ENCODE data around the gene LRMDA. TPM values are rescaled to one million over a fixed set of nuclear protein-coding genes. Genes with fewer than 3 reads are reported as not detected.

Gene LRMDA
- total and polyA plus RNA-seq, 2 of the 8 experiments (the other 6 are each of a cell fraction or from before 2014, with no cell fraction given) = 0.86 to 2.8 TPM

- DNase-seq (ENCODE audit: low read depth in 1 of 2, low spot score in 2 of 2) (no peak), FAIRE-seq (no peak)
- Histone ChIP-seq H3K79me2 (ENCODE audit: control insufficient read depth in 1 of 2, insufficient read depth in 2 of 2, low read length in 2 of 2) (no peaks in the 10 kb centered on the region), H3K27me3 (replicated peaks in 1 of 4; ENCODE audit: control insufficient read depth in 3 of 4, extremely low read depth in 1 of 4, insufficient read depth in 3 of 4, low read length in 3 of 4) (no peaks in the 10 kb centered on the region; a peak in 1 of 7 replicates), H2AFZ (ENCODE audit: low read length) (no peak overlapping the region), H2BK12ac (ENCODE audit: low read depth, low read length) (no peak overlapping the region), H3K23me2 (ENCODE audit: low read depth, low read length) (no peaks in the 10 kb centered on the region), H2BK5ac (ENCODE audit: low read depth, low read length) (no peak overlapping the region), H3K27ac (ENCODE audit: low read depth, low read length) (no peak overlapping the region), H3K4ac (replicated peaks; ENCODE audit: insufficient read length, low read depth, low read length) (no peak overlapping the region), H3K4me1 (replicated peaks in 1 of 4; ENCODE audit: control insufficient read depth in 3 of 4, insufficient read depth in 4 of 4, low read length in 3 of 4) (peaks cover 0 to 7% (median 0%) of the 10 kb centered on the region in 4 experiments; a peak in 1 of 7 replicates), H3K79me1 (ENCODE audit: low read depth, low read length) (no peaks in the 10 kb centered on the region), H3K36me3 (ENCODE audit: control insufficient read depth in 2 of 4, insufficient read depth in 4 of 4, low read length in 3 of 4) (no peaks in the 10 kb centered on the region), H3K56ac (replicated peaks; ENCODE audit: insufficient read length, low read depth, low read length) (no peak overlapping the region), H2BK15ac (ENCODE audit: low read length) (no peak overlapping the region), H3K9ac (replicated peaks in 1 of 4; ENCODE audit: extremely low read depth in 1 of 4, low read depth in 3 of 4, low read length in 3 of 4) (no peak overlapping the region), H4K20me1 (replicated peaks in 1 of 2; ENCODE audit: control insufficient read depth in 1 of 2, insufficient read depth in 2 of 2, low read length in 2 of 2) (no peaks in the 10 kb centered on the region), H3K18ac (ENCODE audit: extremely low read depth, low read length) (no peak overlapping the region), H3K14ac (ENCODE audit: insufficient read length) (no peak overlapping the region), H3K9me3 (ENCODE audit: insufficient read depth in 2 of 2, low read depth in 1 of 2, low read length in 1 of 2) (no peaks in the 10 kb centered on the region), H4K91ac (replicated peaks; ENCODE audit: insufficient read length, low read length) (no peak overlapping the region), H2BK20ac (ENCODE audit: low read length) (no peak overlapping the region), H3K4me3 (ENCODE audit: extremely low read depth in 1 of 4, insufficient read depth in 2 of 4, low read depth in 3 of 4, low read length in 4 of 4) (no peak overlapping the region), H4K5ac (ENCODE audit: insufficient read length, low read depth, low read length) (no peak overlapping the region), H3K4me2 (ENCODE audit: insufficient read depth in 1 of 2, low read depth in 2 of 2, low read length in 2 of 2) (no peak overlapping the region), H2AK5ac (ENCODE audit: low read depth, low read length) (no peak overlapping the region), H4K8ac (ENCODE audit: extremely low read depth, insufficient read depth, low read length) (no peak overlapping the region), H2BK120ac (replicated peaks; ENCODE audit: low read depth, low read length) (no peak overlapping the region), H3K23ac (ENCODE audit: insufficient read length) (no peak overlapping the region)
- POLR2A ChIA-PET (ENCODE audit: partially characterized antibody) = no interaction called here
- 92% methylated on average over 4 of the region's 4 CpGs; no CpG with 5 or more reads in 1 of the 2 experiments for WGBS, 2 experiments (ENCODE audit: extremely low coverage in 1 of 2, insufficient coverage in 1 of 2, insufficient read length in 1 of 2, insufficient replicate concordance in 2 of 2, low coverage in 1 of 2, low lambda C conversion rate in 2 of 2, missing lambda C conversion rate in 1 of 2)
- CTCF ChIA-PET (ENCODE audit: partially characterized antibody) = no interaction called here
- TF ChIP-seq SRF (IDR thresholded peaks at IDR 0.05; ENCODE audit: low read depth, low read length) = no peak
- TF ChIP-seq CBX5 (IDR thresholded peaks at IDR 0.05; ENCODE audit: low read depth, low read length) = no peak
- no peak for TF ChIP-seq POLR2AphosphoS5 (IDR thresholded peaks at IDR 0.05; ENCODE audit: low read depth, low read length)
- no peak for TF ChIP-seq CEBPB (IDR thresholded peaks at IDR 0.05; ENCODE audit: low read depth, low read length)
- no peak for TF ChIP-seq FOSL1 (IDR thresholded peaks at IDR 0.05; ENCODE audit: insufficient read depth, low read depth, low read length)
- TF ChIP-seq BRCA1 (IDR thresholded peaks at IDR 0.05; ENCODE audit: low read depth, low read length) = no peak
- no peak for TF ChIP-seq YY1 (IDR thresholded peaks at IDR 0.05; ENCODE audit: low read depth, low read length)
- TF ChIP-seq SIX5 (IDR thresholded peaks at IDR 0.05; ENCODE audit: low read depth, low read length) = no peak
Observed at GRCh38 chr10:76122056-76122455, 690.6 kb downstream of the LRMDA start.
